GM12878 (cell line): ENCODE data around the gene OGDHL. TPM values are rescaled to one million over a fixed set of nuclear protein-coding genes. Genes with fewer than 3 reads are reported as not detected.

Experiments
- ATAC-seq: fragments of 200-7000 bp; cut with Tn5 transposase; 3 replicates; pipeline ENCODE4 v1.9.1; 2020; ENCODE audit warnings: mild to moderate bottlenecking, moderate library complexity
- BruUV-seq: library from RNA; stranded (reverse); fragments of 400-500 nt; replicated peaks from 2 replicates; lab custom pipeline; 2021; lab: Mats Ljungman, UMichigan
- CTCF ChIA-PET: fragments of 300-600 bp; sonication (Branson Sonifier 250); formaldehyde crosslinking; extraction: SDS; loops from one replicate; lab custom pipeline; 2021; ENCODE audit warnings: inconsistent platforms; lab: Yijun Ruan, JAX
- POLR2A ChIA-PET: fragments of 350-600 bp; formaldehyde crosslinking; extraction: SDS; loops from one replicate; lab custom pipeline; 2021; ENCODE audit warnings: inconsistent platforms; lab: Charles Lee
- RAD21 ChIA-PET: fragments of 300-600 bp; sonication (Branson Sonifier 250); formaldehyde crosslinking; loops from one replicate; lab custom pipeline; 2023; ENCODE audit warnings: antibody characterized with exemption; ENCODE audit not compliant: unreplicated experiment; lab: Charles Lee
- SMC1A ChIA-PET: fragments of 300-600 bp; sonication (Branson Sonifier 250); formaldehyde crosslinking; loops from one replicate; lab custom pipeline; 2023; ENCODE audit not compliant: unreplicated experiment, uncharacterized antibody; lab: Charles Lee
- DNase-seq: peaks from one replicate; pipeline ENCODE4 v3.0.0-alpha.2; 2011; ENCODE audit warnings: low read depth, low spot score
- FAIRE-seq: peaks from 3 replicates; lab custom pipeline; 2011; peaks lifted over from hg19 to GRCh38; lab: Jason Lieb, UNC
- H2AFZ ChIP-seq: 2 replicates; pipeline ENCODE4 v1.6.0; 2011; ENCODE audit warnings: low read depth, low read length, control low read depth; ENCODE audit not compliant: control insufficient read depth
- H3K27ac ChIP-seq: 2 replicates; pipeline ENCODE4 v1.5.1; 2011; ENCODE audit warnings: control low read depth; ENCODE audit not compliant: control insufficient read depth, insufficient read depth
- H3K27me3 ChIP-seq, 2 experiments: replicated peaks in 1 of 2; 2 replicates each; pipeline versions ENCODE4 v1.6.0 to v1.6.1; 2011; ENCODE audit warnings: low read length in 1 of 2; ENCODE audit not compliant: control insufficient read depth in 2 of 2, insufficient read depth in 2 of 2
- H3K36me3 ChIP-seq, 2 experiments: 2 replicates each; pipeline ENCODE4 v1.5.1; 2011; ENCODE audit warnings: low read length in 1 of 2; ENCODE audit not compliant: control insufficient read depth in 2 of 2, insufficient read depth in 2 of 2
- H3K4me1 ChIP-seq: 2 replicates; pipeline ENCODE4 v1.6.1; 2011; ENCODE audit warnings: mild to moderate bottlenecking, low read length, moderate library complexity, mixed read lengths; ENCODE audit not compliant: control insufficient read depth, insufficient read depth
- H3K4me2 ChIP-seq: 2 replicates; pipeline ENCODE4 v1.6.0; 2011; ENCODE audit warnings: control low read depth; ENCODE audit not compliant: control insufficient read depth, insufficient read depth
- H3K4me3 ChIP-seq: fragments of 200-600 bp; sonication (generic); 2 replicates; pipeline ENCODE4 v1.5.1; 2016
- H3K79me2 ChIP-seq: 2 replicates; pipeline ENCODE4 v1.6.0; 2011; ENCODE audit warnings: low read length; ENCODE audit not compliant: control insufficient read depth, insufficient read depth
- H3K9ac ChIP-seq: 2 replicates; pipeline ENCODE4 v1.8.0; 2011; ENCODE audit warnings: low read length, control low read depth, mixed read lengths; ENCODE audit not compliant: control insufficient read depth, insufficient read depth
- H3K9me3 ChIP-seq: replicated peaks from 3 replicates; pipeline ENCODE4 v1.5.1; 2011; ENCODE audit warnings: mild to moderate bottlenecking, low read length; ENCODE audit not compliant: control insufficient read depth, insufficient read depth
- H4K20me1 ChIP-seq: 2 replicates; pipeline ENCODE4 v1.6.0; 2011; ENCODE audit not compliant: control insufficient read depth, insufficient read depth
- CREB1 ChIP-seq: IDR thresholded peaks from 2 replicates; pipeline ENCODE4 v1.6.1; 2012; ENCODE audit warnings: low read depth, mild to moderate bottlenecking, inconsistent platforms
- E2F8 ChIP-seq: fragments of 450-650 bp; IDR thresholded peaks from 2 replicates; pipeline ENCODE4 v1.6.1; 2018; ENCODE audit warnings: mild to moderate bottlenecking, low read depth, moderate library complexity; ENCODE audit not compliant: partially characterized antibody
- FOS ChIP-seq: IDR thresholded peaks from 3 replicates; pipeline ENCODE4 v1.6.1; 2011; ENCODE audit warnings: borderline replicate concordance; ENCODE audit not compliant: insufficient read length; ENCODE audit errors: extremely low read depth
- GABPA ChIP-seq: IDR thresholded peaks from 2 replicates; pipeline ENCODE4 v1.6.1; 2014; ENCODE audit warnings: antibody characterized with exemption, low read depth, mild to moderate bottlenecking, inconsistent platforms
- IRF4 ChIP-seq: IDR thresholded peaks from 2 replicates; pipeline ENCODE4 v1.6.1; 2011; ENCODE audit warnings: low read depth, low read length
- TCF3 ChIP-seq: IDR thresholded peaks from 2 replicates; pipeline ENCODE4 v1.6.1; 2012; ENCODE audit warnings: low read depth, mild to moderate bottlenecking, low read length, borderline replicate concordance; ENCODE audit not compliant: insufficient read depth
- USF2 ChIP-seq: IDR thresholded peaks from 2 replicates; pipeline ENCODE4 v1.6.1; 2011; ENCODE audit warnings: low read depth, low read length, improper control_type of control experiment, borderline replicate concordance
- WGBS: methylation state at CpG from one replicate; pipeline ENCODE4 v1.1.6; 2016; ENCODE audit warnings: low lambda C conversion rate; ENCODE audit not compliant: insufficient replicate concordance, insufficient coverage; ENCODE audit errors: missing lambda C conversion rate; 5-methylcytosine and 5-hydroxymethylcytosine counted together
- in situ Hi-C: fragments of 300-500 bp; cut with MboI; formaldehyde crosslinking; loops from 9 replicates; pipeline ENCODE4 v1.14.3; 2018; ENCODE audit warnings: mixed read lengths
- intact Hi-C: fragments of 100-400 bp; cut with micrococcal nuclease; formaldehyde crosslinking; loops from one replicate; pipeline ENCODE4 v1.14.2; 2022; ENCODE audit not compliant: unreplicated experiment
- polyA plus RNA-seq, 11 experiments: library from polyadenylated mRNA; depleted of rRNA in 4 of 11; unstranded in 6 of 11; stranded (reverse) in 5 of 11; fragments of >200 nt; fragmentation: Nextera tagmentation in 4 of 11; fragmentation: Illumina TruSeq in 1 of 11; extraction: Ambion mirVana in 4 of 11; extraction: Trizol in 1 of 11; gene quantifications; 1 replicate in 1 of 11; 2 replicates in 10 of 11; pipeline versions ENCODE4 v1.2.1 to v1.2.3, GENCODE V29; 2011 to 2016; ENCODE audit warnings: inconsistent platforms in 2 of 11, missing spikeins in 2 of 11, low read depth in 1 of 11
- total RNA-seq, 4 experiments: library from RNA; depleted of rRNA in 3 of 4; stranded (reverse); fragments of >200 nt in 3 of 4; fragmentation: Illumina TruSeq in 1 of 4; extraction: Trizol in 1 of 4; gene quantifications; 2 replicates each; pipeline versions ENCODE4 v1.2.1 to v1.2.3, GENCODE V29; 2013 to 2021
- TF ChIP-seq, protein P1 (sequence below): fragments of 450-650 bp; IDR thresholded peaks from 2 replicates; pipeline ENCODE4 v1.6.1; 2014; ENCODE audit warnings: mild to moderate bottlenecking
- TF ChIP-seq, protein P2 (sequence below): fragments of 450-650 bp; formaldehyde crosslinking; IDR thresholded peaks from 2 replicates; pipeline ENCODE4 v1.5.0; 2022; ENCODE audit warnings: mild to moderate bottlenecking, missing genetic modification characterization

Gene OGDHL
- total and polyA plus RNA-seq, 10 of the 15 experiments (the other 5 are each of a cell fraction or from before 2014, with no cell fraction given), result 0.02 to 13.3 (median 0.34) TPM

- H3K4me3 ChIP-seq, result no peak overlapping the region
- FAIRE-seq (no peak), DNase-seq (no peak), ATAC-seq (no peak)
- no peaks in the 10 kb centered on the region for H3K4me1 ChIP-seq
- ChIA-PET POLR2A (no interaction called here), RAD21 (no interaction called here), SMC1A (no interaction called here), CTCF (no interaction called here)
- peaks cover 10 to 13% of the 10 kb centered on the region in 2 experiments; a peak in 3 of 4 replicates for H3K27me3 ChIP-seq
- in situ Hi-C loops (no loop called here), intact Hi-C loops (no loop called here)
- WGBS, result 17% methylated on average over 7 of the region's 7 CpGs
- H3K79me2 ChIP-seq, result no peaks in the 10 kb centered on the region
- H3K9me3 ChIP-seq, result no peaks in the 10 kb centered on the region; the same call in 2 of the 3 replicates
- H3K4me2 ChIP-seq, result no peak overlapping the region
- no peaks in the 10 kb centered on the region for H4K20me1 ChIP-seq
- no peak overlapping the region for H3K27ac ChIP-seq
- BruUV-seq, result no TSS peak
- no peak for TF ChIP-seq FOS
- no peak for TF ChIP-seq USF2
- TF ChIP-seq E2F8, result no peak
- TF ChIP-seq, protein P1, sequence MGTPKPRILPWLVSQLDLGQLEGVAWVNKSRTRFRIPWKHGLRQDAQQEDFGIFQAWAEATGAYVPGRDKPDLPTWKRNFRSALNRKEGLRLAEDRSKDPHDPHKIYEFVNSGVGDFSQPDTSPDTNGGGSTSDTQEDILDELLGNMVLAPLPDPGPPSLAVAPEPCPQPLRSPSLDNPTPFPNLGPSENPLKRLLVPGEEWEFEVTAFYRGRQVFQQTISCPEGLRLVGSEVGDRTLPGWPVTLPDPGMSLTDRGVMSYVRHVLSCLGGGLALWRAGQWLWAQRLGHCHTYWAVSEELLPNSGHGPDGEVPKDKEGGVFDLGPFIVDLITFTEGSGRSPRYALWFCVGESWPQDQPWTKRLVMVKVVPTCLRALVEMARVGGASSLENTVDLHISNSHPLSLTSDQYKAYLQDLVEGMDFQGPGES, result no peak
- TF ChIP-seq IRF4, result no peak
- TF ChIP-seq GABPA, result no peak
- TF ChIP-seq, protein P2, sequence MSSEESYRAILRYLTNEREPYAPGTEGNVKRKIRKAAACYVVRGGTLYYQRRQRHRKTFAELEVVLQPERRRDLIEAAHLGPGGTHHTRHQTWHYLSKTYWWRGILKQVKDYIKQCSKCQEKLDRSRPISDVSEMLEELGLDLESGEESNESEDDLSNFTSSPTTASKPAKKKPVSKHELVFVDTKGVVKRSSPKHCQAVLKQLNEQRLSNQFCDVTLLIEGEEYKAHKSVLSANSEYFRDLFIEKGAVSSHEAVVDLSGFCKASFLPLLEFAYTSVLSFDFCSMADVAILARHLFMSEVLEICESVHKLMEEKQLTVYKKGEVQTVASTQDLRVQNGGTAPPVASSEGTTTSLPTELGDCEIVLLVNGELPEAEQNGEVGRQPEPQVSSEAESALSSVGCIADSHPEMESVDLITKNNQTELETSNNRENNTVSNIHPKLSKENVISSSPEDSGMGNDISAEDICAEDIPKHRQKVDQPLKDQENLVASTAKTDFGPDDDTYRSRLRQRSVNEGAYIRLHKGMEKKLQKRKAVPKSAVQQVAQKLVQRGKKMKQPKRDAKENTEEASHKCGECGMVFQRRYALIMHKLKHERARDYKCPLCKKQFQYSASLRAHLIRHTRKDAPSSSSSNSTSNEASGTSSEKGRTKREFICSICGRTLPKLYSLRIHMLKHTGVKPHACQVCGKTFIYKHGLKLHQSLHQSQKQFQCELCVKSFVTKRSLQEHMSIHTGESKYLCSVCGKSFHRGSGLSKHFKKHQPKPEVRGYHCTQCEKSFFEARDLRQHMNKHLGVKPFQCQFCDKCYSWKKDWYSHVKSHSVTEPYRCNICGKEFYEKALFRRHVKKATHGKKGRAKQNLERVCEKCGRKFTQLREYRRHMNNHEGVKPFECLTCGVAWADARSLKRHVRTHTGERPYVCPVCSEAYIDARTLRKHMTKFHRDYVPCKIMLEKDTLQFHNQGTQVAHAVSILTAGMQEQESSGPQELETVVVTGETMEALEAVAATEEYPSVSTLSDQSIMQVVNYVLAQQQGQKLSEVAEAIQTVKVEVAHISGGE (CRISPR knock-in tag), result no peak
- TF ChIP-seq TCF3, result no peak
- TF ChIP-seq CREB1, result no peak
- no peaks in the 10 kb centered on the region for H3K36me3 ChIP-seq
- no peak overlapping the region for H3K9ac ChIP-seq
- H2AFZ ChIP-seq, result no peak overlapping the region
These were observed 73.2 kb downstream of the OGDHL start for GRCh38 chr10:49688920-49689319.
